Measurements from ENCODE around the gene REC114.

The REC114 gene

DNA sequence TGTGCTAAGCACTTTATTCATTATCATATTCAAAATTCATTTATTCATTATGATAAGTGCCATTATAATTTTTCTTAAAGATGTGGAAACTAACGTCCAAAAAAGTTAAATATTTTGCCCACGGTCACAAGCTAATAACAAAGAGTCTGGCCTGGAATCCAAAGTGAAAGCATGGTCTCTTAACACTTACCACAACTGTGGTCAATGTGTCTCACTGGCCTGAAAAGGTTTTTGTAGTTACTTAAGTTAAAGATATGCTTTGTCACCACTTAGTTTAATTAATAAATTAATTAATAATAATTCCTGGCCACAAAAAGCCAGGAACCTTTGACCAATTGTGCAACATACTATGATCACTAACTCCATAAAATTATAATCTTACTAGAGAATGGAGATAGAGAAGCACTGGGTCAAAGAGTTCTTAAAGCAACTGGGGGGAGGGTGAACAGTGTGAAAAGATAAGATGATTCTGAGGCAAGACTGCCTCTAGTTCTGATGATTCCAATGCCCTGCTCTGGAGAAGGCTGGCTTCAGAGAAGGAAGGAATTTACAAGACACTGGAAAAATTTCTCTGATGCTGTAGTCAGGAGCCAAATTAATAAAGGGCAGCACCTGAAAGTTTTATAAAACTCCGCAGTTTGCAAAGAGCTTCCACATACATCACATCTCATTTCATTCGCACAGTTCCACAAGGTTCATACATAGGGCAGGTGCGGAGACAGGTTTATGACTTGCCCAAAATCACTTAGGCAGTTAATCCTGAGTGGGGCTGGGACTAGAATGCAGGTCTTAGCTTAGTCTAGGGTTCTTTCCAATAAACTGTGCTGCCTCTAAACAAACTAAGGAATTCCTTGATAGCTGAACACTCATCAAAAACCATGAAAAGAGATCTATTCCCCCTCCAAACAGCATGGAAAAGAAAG lies 157.7 kb downstream of the REC114 start:
- no peak for DNase-seq
- intact Hi-C loops (cut with DNase I), result no loop called here

DNA sequence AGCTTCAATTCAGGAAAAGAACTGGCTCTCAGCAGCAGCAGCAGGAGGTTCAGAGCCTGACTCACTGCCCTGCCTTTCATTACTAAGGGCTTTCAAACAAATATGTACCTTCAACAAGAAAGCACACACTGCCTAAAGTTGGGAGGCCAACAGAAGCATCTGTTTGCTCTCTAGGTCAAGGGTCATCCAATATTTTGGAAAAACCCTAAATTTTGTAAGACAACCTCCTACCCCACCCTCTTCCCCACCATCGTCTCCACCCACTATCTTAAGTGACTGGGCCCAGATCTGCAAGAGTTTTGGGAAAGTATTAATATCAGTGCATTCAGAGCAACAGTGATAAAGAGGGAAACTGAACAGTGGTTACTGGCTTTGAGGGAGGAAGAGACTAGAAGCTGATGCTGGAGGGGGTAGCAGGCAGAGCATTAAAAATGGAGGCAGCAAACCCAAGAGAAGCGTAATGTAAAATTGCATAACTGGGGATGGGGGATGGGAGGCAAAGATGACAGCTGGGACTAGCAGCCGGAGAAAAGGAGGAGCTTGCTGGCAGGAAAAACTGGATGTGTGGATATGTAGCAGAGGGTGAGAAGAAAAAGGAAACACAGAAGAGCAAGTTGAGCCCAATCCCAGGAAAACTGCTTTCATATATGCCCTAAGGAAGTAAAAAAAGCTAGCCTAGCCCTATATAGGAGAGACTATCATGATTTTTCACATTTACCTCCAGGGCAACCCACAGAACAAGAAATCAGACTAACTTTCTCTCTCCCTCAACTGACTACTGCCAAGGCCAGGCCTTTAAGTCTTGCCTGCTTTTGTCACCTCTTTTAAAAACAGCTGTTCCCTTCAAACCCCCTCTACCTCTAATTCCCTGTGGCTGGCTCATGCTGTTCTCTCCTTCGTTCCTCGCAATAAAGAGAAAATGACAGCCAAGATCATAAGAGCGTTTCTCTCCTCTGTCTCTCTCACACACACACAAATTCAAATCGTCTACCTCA lies 158.8 kb downstream of the REC114 start:
- peak in 7 of 10 donors; percentile 15 to 78 (median 27) for DNase-seq
- intact Hi-C loops (cut with DNase I), result no loop called here

DNA sequence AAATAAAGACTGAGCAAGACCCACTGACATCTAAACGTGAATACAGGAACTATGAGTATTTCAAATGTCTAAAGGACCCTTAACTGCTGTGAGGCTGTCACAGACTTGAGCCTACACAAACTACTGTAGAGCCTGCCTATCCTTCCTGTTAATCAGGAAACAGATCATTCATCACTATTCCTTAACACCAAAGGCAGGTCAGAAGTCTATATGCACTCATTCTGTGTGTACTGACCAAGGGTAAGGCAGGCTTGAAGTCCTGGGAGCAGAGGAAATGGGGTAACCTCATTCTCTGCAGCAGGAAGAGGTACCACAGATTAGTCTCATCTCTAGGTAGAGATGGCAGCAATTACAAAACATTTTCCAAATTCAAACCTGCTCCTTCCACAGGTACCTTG lies 159.5 kb downstream of the REC114 start:
- DNase-seq, result no peak

DNA sequence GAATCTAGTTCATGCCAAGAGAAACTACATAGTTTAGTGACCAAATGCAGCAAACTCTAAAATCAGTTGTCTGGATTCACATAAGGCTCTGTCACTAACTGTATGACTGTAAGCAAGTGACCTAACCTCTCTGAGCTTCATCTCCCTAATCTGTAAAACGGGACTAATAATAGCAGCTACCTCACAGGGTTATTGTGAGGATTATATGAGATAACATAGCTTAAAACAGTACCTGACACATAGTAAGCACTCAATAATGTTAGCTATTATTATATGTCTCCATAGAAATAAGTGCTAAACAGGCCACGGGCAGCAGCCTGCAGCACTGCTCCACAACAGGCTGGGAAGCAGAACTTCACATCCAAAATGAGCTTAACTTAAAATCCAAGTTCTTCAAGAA lies 160.0 kb downstream of the REC114 start:
- no peak for DNase-seq
- intact Hi-C loops (cut with DNase I), result no loop called here

More for the DNA sequence above, 159.5 kb downstream of the REC114 start:
- intact Hi-C loops (cut with DNase I), result no loop called here

DNA sequence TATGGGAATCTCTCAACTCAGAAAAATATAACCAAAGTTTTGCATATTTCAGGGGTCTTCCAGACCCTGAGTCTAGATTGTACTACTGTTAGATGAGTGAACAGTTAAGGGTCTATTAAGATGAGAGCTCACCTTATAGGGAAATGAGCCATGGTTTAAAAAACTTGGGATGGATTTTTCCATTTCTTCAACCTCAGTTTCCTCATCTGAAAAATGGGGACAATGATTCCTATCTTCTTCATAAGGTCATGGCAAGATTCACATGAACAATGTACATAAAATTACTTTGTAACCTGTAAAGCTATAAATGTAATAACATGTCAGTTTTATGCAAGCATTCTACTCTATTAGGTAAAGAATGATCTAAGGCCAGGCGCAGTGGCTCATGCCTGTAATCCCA lies 161.5 kb downstream of the REC114 start:
- no peak for DNase-seq
- intact Hi-C loops (cut with DNase I), result no loop called here

DNA sequence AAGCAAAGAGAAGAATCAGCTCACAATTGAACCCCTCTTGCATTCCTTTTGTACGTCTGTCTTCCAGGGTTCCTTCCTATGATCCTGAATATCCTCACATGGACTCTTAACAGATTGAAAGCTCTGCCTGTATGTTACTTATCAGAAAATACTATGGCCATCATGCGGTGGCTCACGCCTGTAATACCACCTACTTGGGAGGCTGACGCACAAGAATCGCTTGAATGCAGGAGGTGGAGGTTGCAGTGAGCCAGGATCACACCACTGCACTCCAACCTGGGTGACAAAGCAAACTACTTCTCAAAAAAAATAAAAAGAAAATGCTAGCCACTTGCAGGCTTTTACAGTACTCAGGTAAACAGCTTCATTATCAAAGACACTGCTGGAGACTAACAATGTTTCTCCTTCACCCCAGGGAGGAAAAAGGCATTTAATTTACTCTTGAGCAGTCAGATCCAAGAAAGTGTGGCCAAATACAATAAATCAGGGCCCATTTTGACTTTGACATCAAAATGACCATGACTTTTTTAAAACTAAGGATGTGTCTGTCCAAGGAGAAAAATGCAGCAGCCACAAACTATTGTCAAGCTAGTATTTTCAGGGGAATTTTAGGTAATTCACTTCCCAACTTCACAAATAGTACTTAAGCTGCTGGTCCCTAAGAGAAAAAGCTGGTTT lies 162.9 kb downstream of the REC114 start:
- intact Hi-C loops (cut with DNase I), result no loop called here
- DNase-seq, result no peak

DNA sequence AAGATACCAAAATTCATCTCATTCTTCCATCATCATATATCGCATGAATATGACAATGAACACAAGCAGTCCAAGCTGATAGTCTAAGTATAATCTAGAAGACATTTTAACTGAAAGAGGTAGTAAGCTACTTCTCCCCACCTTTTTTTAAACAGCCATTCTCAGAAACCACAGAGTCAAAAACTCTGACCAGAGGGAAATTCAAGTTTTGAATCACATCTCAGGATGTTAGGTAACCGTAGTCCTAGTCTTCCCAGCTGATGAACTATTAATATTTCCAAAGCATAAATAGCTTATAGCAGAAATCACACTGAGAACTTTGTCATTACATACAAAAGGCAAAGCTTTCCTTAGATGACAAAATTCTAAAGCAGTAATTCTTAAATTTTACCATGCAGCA lies 164.4 kb downstream of the REC114 start:
- no peak for DNase-seq
- intact Hi-C loops (cut with DNase I), result no loop called here

DNA sequence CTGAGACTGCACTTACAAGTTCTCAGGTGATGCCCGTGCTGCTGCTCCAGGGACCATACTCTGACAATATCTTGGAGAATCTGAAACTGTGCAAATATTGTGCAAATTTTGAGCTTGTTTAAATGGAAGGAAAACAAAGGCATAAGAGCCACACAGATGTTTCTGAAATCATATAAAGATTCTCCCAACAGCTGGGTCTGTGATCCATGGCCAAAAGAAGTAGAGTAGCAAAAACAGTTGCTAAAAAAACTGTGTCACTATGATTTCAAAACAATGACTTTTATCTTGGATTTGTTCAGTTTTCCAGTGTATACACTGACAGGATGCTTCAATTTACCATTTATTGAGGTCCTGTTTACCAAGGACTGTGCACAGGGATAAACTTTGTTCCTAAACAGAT lies 164.9 kb downstream of the REC114 start:
- no peak for DNase-seq
- intact Hi-C loops (cut with DNase I), result no loop called here

DNA sequence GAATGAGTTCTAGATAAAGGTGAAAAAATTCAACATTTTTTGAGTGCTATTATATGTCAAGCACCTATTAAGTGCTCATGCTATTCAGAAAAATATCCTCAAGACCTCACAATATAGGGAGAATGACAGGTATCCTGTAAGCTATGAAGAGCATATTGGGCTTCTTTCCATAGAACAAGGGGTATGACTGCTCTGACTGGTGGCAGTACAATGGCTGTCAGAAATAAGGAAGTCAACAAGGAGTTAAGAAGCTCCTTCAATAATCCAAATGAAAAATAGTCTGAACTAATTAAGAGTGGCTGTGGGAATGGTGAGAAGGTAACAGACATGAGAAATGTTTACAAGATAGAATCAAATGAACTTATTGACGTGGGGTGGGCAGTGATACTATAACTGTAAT lies 165.5 kb downstream of the REC114 start:
- DNase-seq, result no peak
- intact Hi-C loops (cut with DNase I), result no loop called here

DNA sequence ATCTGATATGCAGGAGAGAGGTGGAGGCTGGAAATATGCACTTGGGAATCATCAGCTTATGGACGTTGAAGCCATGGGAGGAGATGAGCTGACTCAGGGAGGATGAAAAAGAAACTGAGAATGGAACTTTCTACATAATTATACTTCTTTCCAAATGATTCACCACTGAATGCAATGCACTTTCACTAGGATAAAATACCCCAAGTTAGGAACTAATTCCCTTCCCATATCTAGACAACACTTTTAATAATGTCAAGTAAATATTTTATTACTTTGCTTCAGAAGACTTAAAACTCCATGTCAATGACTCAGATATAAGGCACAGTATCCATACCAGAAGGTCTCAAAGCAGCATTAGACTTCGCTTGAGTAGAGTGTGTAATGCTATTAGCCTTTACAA lies 166.0 kb downstream of the REC114 start:
- no peak for DNase-seq
- intact Hi-C loops (cut with DNase I), result no loop called here

Measured in posterior cingulate gyrus (tissue), 11 donors.